ENCODE data around the gene MYH10.

MYH10 gene

GRCh38 chr17:8647956-8648355, 17.4 kb upstream of the MYH10 start:
- TF ChIP-seq TSHZ2 (CRISPR knock-in tag; IDR thresholded peaks at IDR 0.05) (no peak), TCF4 (CRISPR knock-in tag; IDR thresholded peaks at IDR 0.05; ENCODE audit: borderline replicate concordance) (no peak), BACH2 (CRISPR knock-in tag; IDR thresholded peaks at IDR 0.05; ENCODE audit: borderline replicate concordance) (no peak), ZNF8 (CRISPR knock-in tag; IDR thresholded peaks at IDR 0.05) (no peak), POU6F1 (CRISPR knock-in tag; IDR thresholded peaks at IDR 0.05; ENCODE audit: borderline replicate concordance, low read depth) (no peak), ISL1 (CRISPR knock-in tag; IDR thresholded peaks at IDR 0.05) (no peak), ESRRG (CRISPR knock-in tag; IDR thresholded peaks at IDR 0.05) (no peak), PATZ1 (CRISPR knock-in tag; IDR thresholded peaks at IDR 0.05; ENCODE audit: borderline replicate concordance) (no peak), CREB5 (CRISPR knock-in tag; IDR thresholded peaks at IDR 0.05; ENCODE audit: low read depth) (no peak), CSRNP3 (CRISPR knock-in tag; IDR thresholded peaks at IDR 0.05) (no peak), ZFP30 (CRISPR knock-in tag; IDR thresholded peaks at IDR 0.05) (no peak), ZNF565 (CRISPR knock-in tag; conservative IDR thresholded peaks at IDR 0.05; ENCODE audit: low read depth) (no peak), PPARA (CRISPR knock-in tag; IDR thresholded peaks at IDR 0.05; ENCODE audit: borderline replicate concordance) (no peak), CSDC2 (CRISPR knock-in tag; IDR thresholded peaks at IDR 0.05) (no peak), OSR1 (CRISPR knock-in tag; IDR thresholded peaks at IDR 0.05) (no peak), ZC3H10 (CRISPR knock-in tag; IDR thresholded peaks at IDR 0.05) (no peak), ARNTL (CRISPR knock-in tag; IDR thresholded peaks at IDR 0.05; ENCODE audit: borderline replicate concordance, low read depth) (no peak)
- ATAC-seq, result no peak

GRCh38 chr17:8647202-8647601, 16.7 kb upstream of the MYH10 start:
- TF ChIP-seq SNAI2 (CRISPR knock-in tag; IDR thresholded peaks at IDR 0.05), result no peak
- no peak for TF ChIP-seq PPARA (CRISPR knock-in tag; IDR thresholded peaks at IDR 0.05; ENCODE audit: borderline replicate concordance)
- no peak for TF ChIP-seq CSDC2 (CRISPR knock-in tag; IDR thresholded peaks at IDR 0.05)
- no peak for TF ChIP-seq RARB (CRISPR knock-in tag; IDR thresholded peaks at IDR 0.05)
- no peak for TF ChIP-seq ZFP3 (CRISPR knock-in tag; IDR thresholded peaks at IDR 0.05)
- no peak for TF ChIP-seq ZFP30 (CRISPR knock-in tag; IDR thresholded peaks at IDR 0.05)
- no peak for TF ChIP-seq ZNF70 (CRISPR knock-in tag; IDR thresholded peaks at IDR 0.05)
- no peak for TF ChIP-seq TCF4 (CRISPR knock-in tag; IDR thresholded peaks at IDR 0.05; ENCODE audit: borderline replicate concordance)
- TF ChIP-seq POU6F1 (CRISPR knock-in tag; IDR thresholded peaks at IDR 0.05; ENCODE audit: borderline replicate concordance, low read depth), result no peak
- ATAC-seq, result no peak
